Epithelial cell of esophagus (primary cell): ENCODE data around the gene ZBTB9.
"Not testable (repeated sequence)": the region's sequence is repeated elsewhere in the genome, so short reads cannot be mapped to it uniquely, and the experiment has no call there.

ENCODE experiments used
- DNase-seq: peaks from one replicate; pipeline ENCODE4 v3.0.0; 2010; ENCODE audit warnings: low read depth
- H3K4me3 ChIP-seq: 2 replicates; pipeline ENCODE4 v1.5.1; 2011; ENCODE audit warnings: mild to moderate bottlenecking, low read length, control low read depth
- CTCF ChIP-seq: IDR thresholded peaks from 2 replicates; pipeline ENCODE4 v1.5.1; 2011; ENCODE audit warnings: low read depth, mild to moderate bottlenecking, low read length, control low read depth, inconsistent platforms; ENCODE audit not compliant: insufficient read depth; ENCODE audit errors: missing control alignments

Gene ZBTB9

GRCh38 chr6:33469661-33470060, 15.3 kb downstream of the ZBTB9 start:
- DNase-seq: no peak
- H3K4me3 ChIP-seq: no peak overlapping the region
- TF ChIP-seq CTCF: no peak

- no peak overlapping the region for H3K4me3 ChIP-seq
- no peak for DNase-seq
- no peak for TF ChIP-seq CTCF
Observed at GRCh38 chr6:33477864-33478263, 23.5 kb downstream of the ZBTB9 start.

GRCh38 chr6:33481192-33481591, 26.8 kb downstream of the ZBTB9 start:
- H3K4me3 ChIP-seq: no peak overlapping the region
- DNase-seq: no peak
- no peak for TF ChIP-seq CTCF

- DNase-seq, H3K4me3 ChIP-seq: not testable (repeated sequence)
Observed at GRCh38 chr6:33482620-33483019, 28.2 kb downstream of the ZBTB9 start.

GRCh38 chr6:33483678-33484077, 29.3 kb downstream of the ZBTB9 start:
- no peak overlapping the region for H3K4me3 ChIP-seq
- TF ChIP-seq CTCF: no peak
- DNase-seq: no peak

- DNase-seq, H3K4me3 ChIP-seq: not testable (repeated sequence)
Observed at GRCh38 chr6:33484673-33485262, 30.4 kb downstream of the ZBTB9 start.

GRCh38 chr6:33485680-33486079, 31.3 kb downstream of the ZBTB9 start:
- not testable (repeated sequence) for H3K4me3 ChIP-seq, DNase-seq

GRCh38 chr6:33488339-33488738, 34.0 kb downstream of the ZBTB9 start:
- no peak for DNase-seq
- no peak for TF ChIP-seq CTCF
- no peak overlapping the region for H3K4me3 ChIP-seq

- TF ChIP-seq CTCF: peak; percentile 4
- H3K4me3 ChIP-seq: no peak overlapping the region
- DNase-seq: peak; percentile 44
Observed at GRCh38 chr6:33490198-33490597, 35.8 kb downstream of the ZBTB9 start.
